C4-2B (cell line): Measurements from ENCODE around the gene ZNF280A.
"Not testable (repeated sequence)": the region's sequence is repeated elsewhere in the genome, so short reads cannot be mapped to it uniquely, and the experiment has no call there.

Experiments used
- H3K27ac ChIP-seq: fragments of 450-650 bp; 2 replicates; pipeline ENCODE4 v1.5.1; 2017
- ZFX ChIP-seq: fragments of 450-650 bp; IDR thresholded peaks from 2 replicates; pipeline ENCODE4 v1.6.1; 2017
- TF ChIP-seq, protein P1 (sequence below): fragments of 450-650 bp; conservative IDR thresholded peaks from 2 replicates; pipeline ENCODE4 v1.5.1; 2017; ENCODE audit warnings: mild to moderate bottlenecking

ZNF280A gene

DNA sequence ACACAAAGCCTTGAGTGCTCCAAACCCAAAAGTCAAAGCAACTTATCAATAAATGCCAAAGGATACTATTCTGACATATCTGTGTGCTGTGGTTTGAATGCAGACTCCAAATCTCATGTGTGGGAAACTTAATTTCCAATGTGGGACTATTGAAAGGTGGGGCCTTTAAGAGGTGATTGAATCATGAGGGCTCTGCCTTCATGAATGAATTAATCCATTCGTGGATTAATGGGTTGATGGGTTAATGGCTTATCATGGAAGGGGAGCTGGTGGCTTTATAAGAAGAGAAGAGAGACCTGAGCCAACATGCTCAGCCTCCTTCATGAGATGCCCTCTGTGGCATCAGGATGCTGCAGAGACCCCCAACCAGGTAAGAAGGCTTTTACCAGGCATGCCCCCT, 16.8 kb upstream of the ZNF280A start:
- H3K27ac ChIP-seq: no peak overlapping the region
- TF ChIP-seq, protein P1, sequence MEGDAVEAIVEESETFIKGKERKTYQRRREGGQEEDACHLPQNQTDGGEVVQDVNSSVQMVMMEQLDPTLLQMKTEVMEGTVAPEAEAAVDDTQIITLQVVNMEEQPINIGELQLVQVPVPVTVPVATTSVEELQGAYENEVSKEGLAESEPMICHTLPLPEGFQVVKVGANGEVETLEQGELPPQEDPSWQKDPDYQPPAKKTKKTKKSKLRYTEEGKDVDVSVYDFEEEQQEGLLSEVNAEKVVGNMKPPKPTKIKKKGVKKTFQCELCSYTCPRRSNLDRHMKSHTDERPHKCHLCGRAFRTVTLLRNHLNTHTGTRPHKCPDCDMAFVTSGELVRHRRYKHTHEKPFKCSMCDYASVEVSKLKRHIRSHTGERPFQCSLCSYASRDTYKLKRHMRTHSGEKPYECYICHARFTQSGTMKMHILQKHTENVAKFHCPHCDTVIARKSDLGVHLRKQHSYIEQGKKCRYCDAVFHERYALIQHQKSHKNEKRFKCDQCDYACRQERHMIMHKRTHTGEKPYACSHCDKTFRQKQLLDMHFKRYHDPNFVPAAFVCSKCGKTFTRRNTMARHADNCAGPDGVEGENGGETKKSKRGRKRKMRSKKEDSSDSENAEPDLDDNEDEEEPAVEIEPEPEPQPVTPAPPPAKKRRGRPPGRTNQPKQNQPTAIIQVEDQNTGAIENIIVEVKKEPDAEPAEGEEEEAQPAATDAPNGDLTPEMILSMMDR: no peak
- no peak for TF ChIP-seq ZFX

- TF ChIP-seq, protein P1: no peak
- TF ChIP-seq ZFX: no peak
- H3K27ac ChIP-seq: no peak overlapping the region
Measured at GRCh38 chr22:22536515-22536914, 16.4 kb upstream of the ZNF280A start.

GRCh38 chr22:22535662-22536061, 15.6 kb upstream of the ZNF280A start:
- TF ChIP-seq, protein P1: no peak
- no peak for TF ChIP-seq ZFX
- H3K27ac ChIP-seq: no peak overlapping the region

- no peak overlapping the region for H3K27ac ChIP-seq
- TF ChIP-seq, protein P1: no peak
- TF ChIP-seq ZFX: no peak
Measured at GRCh38 chr22:22534604-22535415, 14.7 kb upstream of the ZNF280A start.

DNA sequence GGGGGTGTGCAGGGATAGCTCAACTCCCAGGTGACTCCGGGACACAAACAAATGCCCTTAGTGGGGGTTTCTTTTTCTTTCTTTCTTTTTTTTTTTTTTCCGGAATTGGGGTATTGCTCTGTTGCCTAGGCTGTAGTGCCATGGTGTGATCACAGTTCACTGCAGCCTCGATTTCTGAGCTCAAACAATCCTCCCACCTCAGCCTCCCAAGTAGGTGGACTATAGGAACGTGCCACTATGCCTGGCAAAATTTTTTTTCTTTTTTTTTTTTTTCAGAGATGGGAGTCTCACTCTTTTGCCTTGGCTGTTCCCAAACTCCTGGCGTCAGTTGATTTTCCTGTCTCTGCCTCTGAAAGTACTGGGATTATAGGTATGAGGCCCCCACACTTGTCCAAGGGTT, 13.8 kb upstream of the ZNF280A start:
- TF ChIP-seq ZFX: no peak
- TF ChIP-seq, protein P1: no peak
- no peak overlapping the region for H3K27ac ChIP-seq

GRCh38 chr22:22533417-22533816, 13.3 kb upstream of the ZNF280A start:
- H3K27ac ChIP-seq: no peak overlapping the region
- TF ChIP-seq ZFX: no peak

DNA sequence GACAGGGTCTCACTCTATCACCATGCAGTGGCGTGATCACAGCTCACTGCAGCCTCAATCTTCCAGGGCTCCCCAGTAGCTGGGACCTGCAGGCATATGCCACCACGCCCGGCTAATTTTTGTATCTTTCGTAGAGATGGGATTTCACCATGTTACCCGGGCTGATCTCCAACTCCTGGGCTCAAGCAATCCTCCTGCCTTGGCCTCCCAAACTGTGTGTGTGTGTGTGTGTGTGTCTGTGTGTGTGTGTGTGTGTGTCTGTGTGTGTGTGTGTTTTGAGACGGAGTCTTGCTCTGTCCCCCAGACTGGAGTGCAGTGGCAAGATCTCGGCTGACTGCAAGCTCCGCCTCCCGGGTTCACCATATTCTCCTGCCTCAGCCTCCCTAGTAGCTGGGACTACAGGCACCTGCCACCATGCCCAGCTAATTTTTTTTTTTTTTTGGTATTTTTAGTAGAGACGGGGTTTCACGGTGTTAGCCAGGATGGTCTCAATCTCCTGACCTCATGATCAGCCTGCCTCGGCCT, 12.5 kb upstream of the ZNF280A start:
- not testable (repeated sequence) for H3K27ac ChIP-seq

GRCh38 chr22:22531770-22532546, 11.9 kb upstream of the ZNF280A start:
- TF ChIP-seq, protein P1: no peak
- no peak overlapping the region for H3K27ac ChIP-seq
